HL-60/S4 treated with phorbol 12-myristate 13-acetate at 8.2 ng/mL for 4 days and 3 days (cell line): ENCODE measurements around the gene CSNK1D.

Experiments
- in situ Hi-C: fragments of 300-500 bp; cut with MboI; formaldehyde crosslinking; loops from 2 replicates; pipeline ENCODE4 v1.15.0; 2022; ENCODE audit warnings: low sequenced_read_pairs

Gene CSNK1D

DNA sequence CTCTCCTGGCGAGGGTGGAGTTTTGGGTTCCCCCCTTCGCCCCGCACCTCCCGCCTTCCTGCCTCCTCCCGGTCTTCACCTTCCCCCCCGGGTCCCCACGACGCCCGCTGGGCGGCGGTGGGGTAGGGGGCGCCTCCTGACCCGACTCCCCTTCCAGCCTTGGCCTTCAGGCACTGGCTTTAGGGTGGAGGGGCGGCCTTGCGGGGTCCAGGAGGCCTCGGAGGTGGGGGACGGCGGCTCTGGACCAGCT, 42.3 kb downstream of the CSNK1D start:
- in situ Hi-C loops, result no loop called here

DNA sequence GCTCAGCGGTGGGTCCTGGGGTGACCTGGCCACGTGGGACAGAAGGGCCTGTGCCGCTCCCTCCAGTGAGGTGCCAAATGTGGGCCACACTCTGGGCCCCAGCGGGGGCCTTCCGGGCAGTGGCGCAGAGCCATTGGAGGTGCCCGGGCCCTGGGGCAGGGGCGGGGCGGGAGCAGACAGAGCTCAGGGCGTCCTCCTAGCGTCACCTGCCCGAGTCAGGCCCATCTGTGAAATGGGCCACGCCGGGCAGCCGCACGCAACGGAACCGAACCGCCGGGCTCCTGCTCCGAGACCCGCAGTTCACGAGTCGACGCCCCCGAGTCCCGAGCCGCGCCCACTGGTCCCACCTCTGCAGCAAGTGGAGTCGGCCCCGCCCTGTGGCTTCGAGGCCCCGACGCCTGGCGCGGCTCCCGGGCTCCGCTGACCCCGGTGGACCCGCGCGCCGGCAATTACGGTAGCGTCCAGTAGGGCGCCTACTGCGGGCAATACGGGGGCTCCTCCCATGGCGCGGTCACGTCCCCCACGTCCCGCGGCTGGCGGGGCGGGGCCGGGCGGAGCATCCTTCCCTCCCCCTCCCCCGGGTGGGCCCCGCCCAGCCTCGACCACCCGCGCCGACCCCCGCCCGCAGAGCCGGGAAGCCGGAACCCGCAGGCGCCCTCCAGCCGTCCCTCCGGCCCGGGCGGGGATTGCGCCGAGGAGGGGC, 42.7 kb downstream of the CSNK1D start:
- in situ Hi-C loops, result no loop called here

DNA sequence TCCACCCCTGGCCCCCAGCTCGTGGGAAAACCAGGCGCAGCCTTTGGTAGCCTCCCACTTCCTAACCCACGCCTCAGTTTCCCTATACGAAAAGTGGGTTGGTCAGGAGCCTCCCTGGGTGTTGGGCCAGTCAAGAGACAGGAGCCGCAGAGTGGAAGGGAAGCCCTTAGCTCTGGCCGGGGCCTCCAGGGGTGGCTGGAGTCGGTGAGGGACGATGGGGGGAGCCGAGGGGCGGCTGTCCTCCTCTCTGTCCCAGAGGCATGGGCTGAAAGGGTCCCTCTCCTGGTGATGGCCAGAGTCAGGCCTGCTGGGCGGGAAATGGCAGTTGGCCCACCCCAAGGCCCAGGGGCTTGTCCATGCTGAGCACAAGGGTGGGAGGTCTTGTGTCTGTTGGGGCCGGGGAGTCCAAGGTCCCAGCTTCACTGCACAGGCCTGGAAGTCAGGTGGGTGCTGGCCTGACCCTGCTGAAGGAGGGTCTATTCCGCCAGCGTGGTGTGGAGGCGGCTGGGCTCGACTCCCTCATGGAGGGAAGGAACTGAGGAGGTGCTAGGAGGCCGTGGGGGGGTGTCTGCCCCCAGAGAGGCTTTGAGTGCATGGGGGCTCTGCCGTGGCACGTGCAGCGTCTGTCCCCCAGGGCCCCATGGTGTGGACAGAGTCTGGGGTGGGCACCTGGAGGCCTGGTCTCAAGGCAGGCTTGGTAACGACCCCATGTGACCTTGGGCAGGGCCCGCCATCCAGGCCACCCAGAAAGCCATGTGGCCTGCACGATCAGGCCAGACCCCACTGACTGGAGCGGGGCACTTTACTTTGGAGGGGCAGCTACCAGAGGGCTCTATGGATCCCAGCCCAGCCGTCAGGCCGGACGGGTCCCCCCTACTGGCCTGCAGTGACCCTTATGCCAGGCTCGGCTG, 43.5 kb downstream of the CSNK1D start:
- in situ Hi-C loops, result no loop called here

DNA sequence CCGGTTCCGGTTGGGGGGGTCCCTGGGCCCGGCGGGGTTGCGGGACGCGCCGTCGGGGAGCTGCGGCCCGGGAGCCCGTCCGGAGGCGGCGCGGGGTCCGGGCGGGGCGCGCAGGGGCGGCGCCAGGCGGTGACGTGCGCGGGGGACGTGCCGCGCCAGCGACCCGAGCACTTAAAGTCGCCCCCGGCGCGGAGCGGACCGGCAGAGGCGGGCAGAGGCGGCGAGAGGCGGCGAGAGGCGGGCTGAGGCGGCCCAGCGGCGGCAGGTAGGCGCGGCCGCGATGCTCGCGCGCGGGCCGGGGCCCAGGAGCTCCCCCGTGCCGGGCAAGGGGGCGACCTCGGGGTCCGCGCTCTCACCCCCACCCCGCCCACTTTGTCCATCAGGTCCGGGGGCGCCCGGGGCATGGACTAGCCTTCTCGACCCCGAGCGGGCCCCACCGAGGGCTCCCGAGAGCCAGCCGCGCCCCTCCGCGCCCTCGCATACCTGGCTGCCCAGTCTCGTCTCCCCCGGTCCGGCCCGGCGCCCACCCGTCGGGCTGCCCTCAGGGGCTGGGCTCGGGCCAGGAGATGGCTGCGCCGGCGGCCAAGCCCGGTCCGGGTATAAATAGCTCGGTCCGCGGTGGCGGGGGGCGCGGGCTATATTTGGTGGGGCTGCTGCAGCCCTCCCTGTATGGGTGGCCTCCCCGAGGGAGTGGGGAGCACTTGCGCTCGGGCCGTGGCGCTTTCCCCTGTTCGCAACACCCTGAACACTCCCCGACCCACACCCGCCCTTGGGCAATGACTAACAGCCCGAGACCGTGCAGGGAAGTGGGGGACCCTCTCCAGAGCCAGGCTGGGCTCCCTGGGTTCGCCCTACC, 44.4 kb downstream of the CSNK1D start, which contains the start of gene SLC16A3:
Gene SLC16A3 (plus strand): TSS at position 201 of the 856 bp plus-strand sequence. CDS start 6,967 bp downstream, outside the sequence.
- in situ Hi-C loops, result no loop called here

DNA sequence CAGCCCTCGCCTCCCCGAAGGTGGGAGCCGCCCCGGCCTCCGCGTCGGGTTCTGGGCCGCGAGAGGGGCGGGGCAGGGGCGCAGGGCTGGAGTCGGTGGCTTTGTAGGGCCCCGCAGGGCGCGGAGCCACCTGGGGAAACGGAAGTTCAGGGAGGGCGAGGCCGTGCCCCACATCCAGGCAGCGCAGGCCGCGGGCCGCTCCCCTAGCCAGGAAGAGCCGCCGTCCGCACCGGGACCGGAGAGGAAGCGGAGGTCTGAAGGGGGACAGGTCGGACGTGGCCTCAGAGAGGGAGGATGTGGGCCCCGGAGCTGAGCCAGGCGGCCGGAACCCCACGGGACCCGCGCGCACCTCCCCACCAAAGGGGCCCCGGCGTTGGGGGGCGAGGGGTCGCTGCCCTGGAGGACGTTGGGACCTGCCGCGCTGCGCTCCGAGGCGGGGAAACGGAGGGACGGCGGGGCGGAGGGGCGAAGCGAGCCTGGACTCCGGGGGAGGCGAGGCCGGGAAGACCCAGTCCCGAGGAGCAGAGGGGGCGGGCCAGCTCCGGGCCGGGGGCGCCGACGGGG, 45.1 kb downstream of the CSNK1D start:
- in situ Hi-C loops, result no loop called here

DNA sequence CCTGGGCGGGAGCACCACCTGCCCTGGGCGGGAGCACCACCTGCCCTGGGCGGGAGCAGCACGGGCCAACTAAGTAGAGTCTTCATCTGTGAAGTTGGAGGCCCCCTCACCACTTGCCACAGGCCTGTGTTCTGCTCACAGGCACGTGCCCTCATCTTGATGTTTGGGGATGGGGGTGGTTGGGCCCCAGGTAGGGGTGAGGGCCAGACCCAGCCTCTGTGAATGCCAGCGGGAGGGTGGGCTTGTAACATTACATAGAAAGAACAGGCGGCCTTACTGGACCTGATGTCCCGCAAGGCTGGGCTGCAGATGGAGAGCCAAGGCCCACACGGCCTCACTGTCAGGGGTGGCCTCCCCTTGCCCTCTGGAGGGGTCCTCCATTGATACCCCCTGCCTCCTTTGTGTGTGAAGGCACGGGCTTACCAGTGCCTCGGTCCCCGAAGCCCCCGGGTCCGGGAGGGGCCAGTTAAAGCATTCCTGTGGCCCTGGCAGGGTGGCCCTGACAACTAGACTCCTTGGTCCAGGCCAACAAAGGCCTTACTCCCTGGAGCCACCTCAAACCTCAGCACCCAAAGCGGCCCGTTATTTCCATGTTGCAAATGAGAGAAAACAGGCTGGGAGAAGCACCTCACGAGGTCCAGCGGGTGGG, 45.7 kb downstream of the CSNK1D start:
- in situ Hi-C loops, result no loop called here

DNA sequence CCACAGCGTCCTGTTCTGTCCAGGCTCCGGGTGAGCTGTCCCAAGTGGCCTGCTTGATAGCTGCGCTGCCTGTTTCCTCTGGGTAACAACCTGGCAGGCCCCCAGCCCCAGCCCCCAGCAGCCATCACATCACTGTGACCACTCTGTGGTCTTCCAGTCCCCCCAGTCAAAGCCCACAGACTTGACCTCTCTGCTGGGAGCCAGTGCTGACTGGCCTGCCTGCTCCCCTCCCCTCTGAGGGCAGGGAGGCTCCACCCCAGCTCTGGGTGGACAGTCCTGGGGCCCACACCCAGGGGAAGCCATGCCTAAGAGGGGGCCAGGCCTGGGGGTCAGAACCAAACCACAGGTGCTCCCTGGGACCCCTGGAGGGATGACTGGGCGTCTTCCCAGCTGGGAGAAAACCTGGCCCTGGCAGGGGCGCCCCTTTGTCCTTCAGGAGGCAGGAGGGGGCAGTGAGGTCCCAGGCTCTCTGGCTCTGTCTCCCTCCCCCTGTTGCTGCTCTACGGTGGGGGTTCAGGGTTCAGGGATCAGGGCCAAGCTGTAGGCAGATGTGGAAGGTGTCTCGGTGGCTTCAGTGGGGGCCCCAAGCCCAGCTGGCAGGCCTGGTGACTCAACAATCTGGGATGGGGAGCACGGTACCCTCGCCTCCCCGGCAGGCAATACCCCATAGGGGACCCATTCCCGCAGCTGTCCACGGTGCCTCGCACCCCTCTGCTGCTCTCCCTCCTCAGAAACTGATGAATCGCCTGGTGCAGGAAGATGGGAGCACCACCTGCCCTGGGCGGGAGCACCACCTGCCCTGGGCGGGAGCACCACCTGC, 46.5 kb downstream of the CSNK1D start:
- in situ Hi-C loops, result no loop called here

DNA sequence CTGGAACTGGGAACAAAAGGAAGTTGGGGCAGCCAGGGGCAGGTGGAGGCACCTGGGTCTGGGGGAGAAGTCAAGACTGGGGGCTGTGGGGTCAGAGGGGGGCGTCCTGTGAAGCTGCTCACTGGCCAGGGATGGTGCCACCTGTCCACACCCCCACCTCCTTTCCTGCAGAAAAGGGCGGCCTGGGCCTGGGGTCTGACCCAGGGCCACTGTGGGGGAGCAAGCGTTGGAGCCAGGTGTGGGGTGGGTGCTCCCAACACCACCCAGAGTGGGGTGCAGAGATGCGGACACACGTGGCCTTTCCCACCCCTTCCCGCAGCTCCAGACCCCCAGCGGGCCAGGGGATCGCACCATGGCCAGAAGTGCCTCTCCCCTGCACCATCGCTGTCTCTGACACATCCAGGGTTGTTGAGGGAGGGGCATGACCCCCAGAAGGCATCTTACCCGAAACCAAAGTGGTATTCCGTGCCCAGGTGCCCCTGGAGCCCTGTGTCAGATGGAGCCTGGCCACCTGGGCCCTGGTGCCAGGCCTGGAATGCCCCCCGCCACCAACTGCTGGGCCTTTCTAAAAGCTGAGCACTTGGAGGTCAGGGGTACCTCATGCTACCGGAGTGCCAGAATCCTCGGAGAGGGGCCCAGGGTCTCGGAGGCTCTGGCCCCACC, 47.2 kb downstream of the CSNK1D start:
- in situ Hi-C loops, result no loop called here

DNA sequence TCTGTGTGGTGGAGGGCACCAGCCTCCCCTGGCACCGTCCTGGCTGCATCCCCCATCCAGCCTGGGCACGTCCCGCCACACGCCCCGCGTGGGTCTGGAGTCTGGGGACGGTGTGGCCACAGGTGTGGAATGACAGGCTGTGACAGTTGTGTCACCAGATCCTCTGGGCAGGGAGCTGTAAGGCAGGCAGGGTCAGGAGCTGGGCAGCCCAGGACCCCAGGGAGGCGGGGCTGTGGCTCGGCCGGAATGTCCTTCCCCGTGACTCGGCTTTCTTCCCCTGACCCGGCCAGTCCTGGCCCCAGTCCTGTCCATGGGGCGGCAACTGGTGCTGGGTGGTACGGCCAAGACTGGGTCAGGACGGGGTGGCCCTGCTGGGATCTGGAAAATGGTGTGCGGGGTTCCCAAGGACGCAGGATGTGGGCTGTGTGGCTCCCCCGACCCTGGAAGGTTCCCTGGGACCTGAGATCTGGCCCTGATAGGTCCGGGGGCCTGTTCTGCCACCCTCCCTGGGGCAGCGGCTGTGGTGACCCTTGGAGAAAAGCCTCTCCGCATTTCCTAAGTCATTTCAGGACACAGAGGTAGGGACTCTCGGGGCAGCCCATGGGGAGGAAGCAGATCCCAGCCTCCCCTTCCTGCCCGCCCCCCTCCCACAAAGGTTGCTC, 48.0 kb downstream of the CSNK1D start:
- in situ Hi-C loops, result no loop called here

DNA sequence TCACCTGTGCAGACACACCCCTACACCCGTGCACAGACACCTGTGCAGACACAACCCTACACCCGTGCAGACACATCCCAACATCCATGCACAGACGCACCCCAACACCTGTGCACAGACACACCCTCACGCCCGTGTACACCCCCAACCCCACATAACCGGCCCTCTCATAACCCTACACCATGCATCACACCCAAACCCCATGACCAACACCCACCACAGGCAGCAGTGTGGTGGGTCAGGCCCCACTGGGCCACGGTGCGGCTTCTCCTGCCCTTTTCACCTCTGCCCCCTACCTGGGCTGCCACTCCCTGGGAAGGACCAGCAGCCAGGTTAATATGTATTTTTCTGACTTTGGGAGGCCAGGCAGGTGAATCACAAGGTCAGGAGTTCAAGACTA, 48.8 kb downstream of the CSNK1D start:
- in situ Hi-C loops, result no loop called here

DNA sequence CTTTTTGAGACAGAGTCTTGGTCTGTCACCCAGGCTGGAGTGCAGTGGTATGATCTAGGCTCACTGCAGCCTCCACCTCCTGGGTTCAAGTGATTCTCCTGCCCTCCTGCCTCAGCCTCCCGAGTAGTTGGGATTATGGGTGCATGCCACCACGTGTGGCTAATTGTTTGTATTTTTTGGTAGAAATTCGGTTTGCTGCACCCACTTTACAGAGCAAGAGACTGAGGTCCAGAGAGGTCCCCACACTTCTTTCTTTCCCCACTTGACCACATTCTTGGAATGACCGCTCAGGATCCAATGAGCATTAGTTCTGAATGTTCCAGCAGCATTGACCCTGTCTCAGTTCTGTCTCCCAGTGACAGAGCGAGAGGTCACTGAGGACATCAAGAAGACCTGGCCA, 50.0 kb downstream of the CSNK1D start:
- in situ Hi-C loops, result no loop called here

DNA sequence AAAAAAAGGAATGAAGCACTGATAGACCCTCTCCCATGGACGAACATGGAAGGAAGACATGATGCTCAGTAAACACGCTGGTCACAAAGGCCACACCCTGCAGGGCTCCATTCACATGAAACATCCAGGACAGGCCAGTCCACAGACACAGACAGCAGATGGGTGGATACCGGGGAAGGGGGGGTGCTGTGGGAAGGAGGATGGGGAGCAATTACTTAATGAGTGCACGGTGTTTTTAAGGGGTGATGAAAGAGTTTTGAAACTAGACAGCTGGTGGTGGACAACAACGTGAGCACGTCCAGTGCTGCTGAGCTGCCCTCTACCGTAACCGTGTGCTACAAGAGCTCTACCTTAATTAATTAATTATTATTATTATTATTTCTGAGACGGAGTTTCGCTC, 50.7 kb downstream of the CSNK1D start:
- in situ Hi-C loops, result no loop called here

DNA sequence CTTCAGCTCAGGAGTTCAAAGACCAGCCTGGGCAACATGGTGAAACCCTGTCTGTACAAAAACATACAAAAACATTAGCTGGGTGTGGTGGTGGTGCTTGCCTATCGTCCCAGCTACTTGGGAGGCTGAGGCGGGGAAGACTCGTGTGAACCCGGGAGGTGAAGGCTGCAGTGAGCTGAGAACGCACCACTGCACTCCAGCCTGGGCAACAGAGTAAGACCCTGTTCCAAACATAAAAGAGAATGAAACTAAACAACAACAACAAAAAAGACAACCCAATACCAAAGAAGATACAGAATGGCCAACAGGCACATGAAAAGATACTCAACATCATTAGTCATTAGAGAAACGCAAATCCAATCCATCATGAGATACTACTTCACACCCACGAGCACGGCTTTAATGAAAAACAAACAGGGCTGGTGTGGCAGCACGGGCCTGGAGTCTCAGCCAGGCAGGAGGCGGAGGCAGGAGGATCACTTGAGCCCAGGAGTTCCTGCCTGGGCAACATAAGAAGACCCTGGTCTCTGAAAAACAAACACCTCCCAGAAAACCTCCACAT, 52.1 kb downstream of the CSNK1D start:
- in situ Hi-C loops, result no loop called here

DNA sequence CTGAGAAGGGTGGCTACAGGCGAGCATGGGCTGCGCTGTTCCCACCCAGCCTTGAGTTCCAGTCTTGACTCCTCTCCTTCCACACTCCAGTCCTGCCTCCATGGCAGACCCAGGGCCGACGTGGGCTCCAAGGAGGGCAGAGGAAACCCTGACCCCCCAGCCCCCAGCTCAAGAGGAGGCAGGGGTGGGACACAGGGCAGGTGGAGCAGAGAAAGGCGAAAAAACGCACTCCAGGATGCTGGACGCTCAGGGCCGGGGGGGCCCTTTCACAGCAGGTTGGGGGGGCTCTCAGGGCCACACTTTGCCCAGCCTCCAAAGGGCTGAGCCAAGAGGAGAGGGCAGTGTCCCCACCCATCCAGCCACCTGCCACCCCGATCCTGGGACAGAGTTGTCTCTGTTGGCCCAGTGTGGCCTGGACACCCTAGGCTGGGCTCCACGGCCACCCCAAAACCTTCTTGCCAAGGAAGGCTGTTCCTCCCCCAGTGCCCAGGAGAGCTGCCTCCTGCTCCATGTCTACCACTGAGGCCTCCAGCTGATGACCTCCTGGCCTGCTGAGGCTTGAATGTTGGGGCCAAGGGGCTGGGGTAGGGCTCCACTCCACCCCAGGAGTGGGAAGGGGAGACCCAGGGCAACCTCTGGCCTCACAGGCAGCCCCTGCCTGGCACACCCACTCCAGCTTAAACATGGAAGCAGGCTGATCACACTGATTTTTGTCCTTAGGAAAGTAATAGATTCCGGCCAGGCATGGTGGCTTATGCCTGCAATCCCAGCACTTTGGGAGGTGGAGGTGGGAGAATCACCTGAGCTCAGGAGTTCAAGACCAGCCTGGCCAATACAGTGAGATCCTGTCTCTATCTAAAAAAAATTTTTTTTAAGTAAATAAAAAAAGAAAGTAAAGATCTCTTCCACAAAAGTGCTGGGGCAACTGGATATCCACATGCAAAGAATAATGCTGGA, 53.5 kb downstream of the CSNK1D start:
- in situ Hi-C loops, result no loop called here

DNA sequence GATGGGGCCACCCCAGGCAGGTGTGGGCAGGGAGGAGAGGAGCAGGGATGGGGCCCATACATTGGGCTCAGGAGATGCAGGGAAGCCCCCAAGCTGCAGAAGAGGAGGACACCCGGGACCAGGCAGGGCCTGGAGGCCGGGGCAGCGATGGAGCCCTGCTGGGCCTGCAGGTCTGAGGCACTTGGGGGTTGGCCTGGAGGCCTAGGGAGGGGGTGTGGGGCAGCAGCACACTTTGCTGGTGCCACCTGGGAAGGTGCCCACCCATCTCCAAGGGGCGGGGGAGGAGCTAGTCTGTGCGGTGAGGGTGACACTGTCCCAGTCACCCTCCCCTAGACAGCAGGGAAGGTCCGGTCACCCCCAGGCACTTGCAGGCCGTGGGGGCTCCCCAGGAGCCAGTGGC, 54.4 kb downstream of the CSNK1D start:
- in situ Hi-C loops, result no loop called here

DNA sequence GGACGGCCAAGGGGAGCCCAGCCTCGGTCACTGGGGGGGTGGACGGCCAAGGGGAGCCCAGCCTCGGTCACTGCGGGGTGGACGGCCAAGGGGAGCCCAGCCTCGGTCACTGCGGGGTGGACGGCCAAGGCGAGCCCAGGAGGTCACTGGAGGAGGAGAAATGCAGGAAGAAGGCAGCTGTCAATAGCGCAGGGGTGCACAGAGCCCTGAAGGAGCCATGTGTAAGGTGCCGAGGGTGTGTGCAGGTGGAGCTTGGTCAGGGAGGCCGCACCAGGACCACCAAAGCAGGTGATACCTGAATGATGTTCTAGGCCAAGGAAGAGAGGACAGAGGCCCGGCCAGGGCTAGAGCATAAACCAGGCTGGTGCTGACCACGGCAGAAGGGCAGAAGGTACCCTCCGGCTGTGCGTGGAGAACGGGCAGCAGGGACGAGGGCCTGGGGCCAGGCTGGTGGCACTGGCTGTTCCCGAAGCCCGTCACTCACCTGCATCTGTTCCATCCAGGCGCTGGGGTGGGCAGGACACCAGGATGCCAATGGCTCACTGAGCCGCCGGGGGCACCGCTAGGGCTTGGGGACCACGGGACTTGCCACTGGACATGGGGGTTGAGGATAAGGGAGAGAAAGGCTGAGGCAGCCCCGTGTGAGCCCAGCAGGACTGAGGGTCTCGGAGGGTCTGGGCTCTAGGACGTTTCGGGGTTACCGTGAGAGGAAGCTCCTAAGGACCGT, 55.0 kb downstream of the CSNK1D start:
- in situ Hi-C loops, result no loop called here
